ENCODE measurements around the gene AEN.

The AEN gene

GRCh38 chr15:88620995-88621772 lies at the start of gene AEN:
Gene AEN, plus strand, starts transcription at chr15:88621340. Its CDS starts 4,870 bp downstream, at chr15:88626210.
- peak; percentile 88 to 92 (median 91) for DNase-seq (ENCODE audit: low read depth in 3 of 3)

GRCh38 chr15:88571852-88572259 lies 49.3 kb upstream of the AEN start:
- no peak for DNase-seq (ENCODE audit: low read depth in 3 of 3)

- DNase-seq (ENCODE audit: low read depth in 3 of 3) = no peak
Measured at GRCh38 chr15:88574077-88574476, 47.1 kb upstream of the AEN start.

- no peak for DNase-seq (ENCODE audit: low read depth in 3 of 3)
Measured at GRCh38 chr15:88574655-88575054, 46.5 kb upstream of the AEN start.

- no peak for DNase-seq (ENCODE audit: low read depth in 3 of 3)
Measured at GRCh38 chr15:88579322-88579721, 41.8 kb upstream of the AEN start.

- no peak for DNase-seq (ENCODE audit: low read depth in 3 of 3)
Measured at GRCh38 chr15:88580532-88580931, 40.6 kb upstream of the AEN start.

- no peak for DNase-seq (ENCODE audit: low read depth in 3 of 3)
Measured at GRCh38 chr15:88586401-88587162, 34.6 kb upstream of the AEN start.

- DNase-seq (ENCODE audit: low read depth in 3 of 3) = no peak
Measured at GRCh38 chr15:88590759-88591158, 30.4 kb upstream of the AEN start.

- DNase-seq (ENCODE audit: low read depth in 3 of 3) = no peak
Measured at GRCh38 chr15:88591384-88591783, 29.8 kb upstream of the AEN start.

- no peak for DNase-seq (ENCODE audit: low read depth in 3 of 3)
Measured at GRCh38 chr15:88603885-88604284, 17.3 kb upstream of the AEN start.

GRCh38 chr15:88604381-88605188 lies 16.6 kb upstream of the AEN start:
- no peak for DNase-seq (ENCODE audit: low read depth in 3 of 3)

- no peak for DNase-seq (ENCODE audit: low read depth in 3 of 3)
Measured at GRCh38 chr15:88605189-88606069, 15.7 kb upstream of the AEN start.

GRCh38 chr15:88606070-88606794 lies 14.9 kb upstream of the AEN start:
- no peak for DNase-seq (ENCODE audit: low read depth in 3 of 3)

- DNase-seq (ENCODE audit: low read depth in 3 of 3) = no peak
Measured at GRCh38 chr15:88607951-88608350, 13.2 kb upstream of the AEN start.

- no peak for DNase-seq (ENCODE audit: low read depth in 3 of 3)
Measured at GRCh38 chr15:88608607-88609181, 12.4 kb upstream of the AEN start.

GRCh38 chr15:88609344-88610090 lies 11.6 kb upstream of the AEN start:
- DNase-seq (ENCODE audit: low read depth in 3 of 3) = no peak

GRCh38 chr15:88610701-88611231 lies 10.4 kb upstream of the AEN start:
- DNase-seq (ENCODE audit: low read depth in 3 of 3) = no peak

GRCh38 chr15:88612186-88612796 lies 8.8 kb upstream of the AEN start:
- DNase-seq (ENCODE audit: low read depth in 3 of 3) = no peak
